Left ventricle myocardium inferior (tissue), 1 donor: ENCODE results near the gene KLRD1. TPM values are rescaled to one million over a fixed set of nuclear protein-coding genes. Genes with fewer than 3 reads are reported as not detected.

Experiments used
- DNase-seq: peaks from one replicate; pipeline ENCODE4 v3.0.0-alpha.2; 2020
- H3K27ac ChIP-seq: fragments of 200-600 bp; replicated peaks from 2 replicates; pipeline ENCODE4 v1.8.0; 2021
- H3K27me3 ChIP-seq: fragments of 200-600 bp; 2 replicates; pipeline ENCODE4 v1.8.0; 2021; ENCODE audit warnings: low read depth
- H3K36me3 ChIP-seq: fragments of 200-600 bp; 2 replicates; pipeline ENCODE4 v1.8.0; 2021
- H3K4me1 ChIP-seq: fragments of 200-600 bp; 2 replicates; pipeline ENCODE4 v1.8.0; 2021
- H3K4me3 ChIP-seq: fragments of 200-600 bp; 2 replicates; pipeline ENCODE4 v1.8.0; 2021; ENCODE audit warnings: mild to moderate bottlenecking, moderate library complexity
- H3K9me3 ChIP-seq: fragments of 200-600 bp; replicated peaks from 2 replicates; pipeline ENCODE4 v1.8.0; 2021
- CTCF ChIP-seq: fragments of 200-600 bp; IDR thresholded peaks from 2 replicates; pipeline ENCODE4 v1.8.0; 2021; ENCODE audit warnings: antibody characterized with exemption, mild to moderate bottlenecking, borderline replicate concordance
- intact Hi-C: fragments of 100-400 bp; cut with micrococcal nuclease; formaldehyde crosslinking; loops from one replicate; pipeline ENCODE4 v1.11.0; 2022
- total RNA-seq: library from RNA; stranded (reverse); fragmentation: NEBNext Ultra II Directional; extraction: Animal tissue kit (Norgen Biotek cat#: 25700); gene quantifications from one replicate; pipeline ENCODE4 v1.2.1, GENCODE V29; 2021
- donor health status: DM: no; HTN: yes; CAD: no; lungs with severe emphysema.

Gene KLRD1
- total RNA-seq, 1 donor from 2014 or later = 1.4 TPM

DNA sequence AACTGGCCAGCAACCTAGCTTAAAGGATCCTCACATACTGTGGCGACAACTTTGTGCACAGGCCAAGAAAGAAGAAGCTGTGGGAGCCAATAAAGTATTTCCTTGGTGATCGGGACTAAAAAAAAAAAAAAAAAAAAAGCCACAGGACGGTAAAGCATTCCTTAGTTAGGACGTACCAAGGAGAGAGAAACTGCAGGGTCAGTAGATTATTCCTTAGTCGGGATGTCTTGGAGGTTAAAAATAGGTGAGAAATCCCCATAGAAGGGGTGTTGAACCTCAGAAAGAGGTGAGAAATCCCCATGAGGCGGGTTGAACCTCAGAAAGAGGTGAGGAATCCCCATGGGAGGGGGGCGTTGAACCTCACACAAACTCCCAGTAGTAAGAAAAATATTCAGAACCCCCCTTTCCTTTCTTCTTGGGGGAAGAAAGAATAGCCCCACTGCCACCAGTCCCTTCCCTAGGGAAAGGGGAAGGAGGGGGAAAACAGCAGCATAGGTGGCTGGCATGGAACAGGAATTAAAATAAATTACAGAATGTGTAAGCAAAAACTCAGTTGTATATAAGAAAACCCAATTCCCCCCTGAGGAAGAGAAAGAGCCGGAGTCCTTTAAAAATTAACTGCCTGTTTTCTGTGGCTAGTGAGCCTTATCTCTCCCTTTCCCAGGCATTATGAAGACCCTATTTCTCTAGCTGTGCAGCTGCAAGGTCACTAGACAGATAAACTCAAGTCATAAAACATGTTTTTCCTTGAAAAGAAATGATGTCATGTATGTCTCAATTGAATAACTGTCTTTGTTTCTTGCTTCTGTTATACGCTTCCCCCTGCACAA, 55.4 kb downstream of the KLRD1 start:
- Histone ChIP-seq H3K4me1 (peaks cover 45% of the 10 kb centered on the region), H3K27me3 (no peaks in the 10 kb centered on the region), H3K4me3 (peak overlapping the region; percentile 75), H3K9me3 (no peaks in the 10 kb centered on the region), H3K27ac (peak overlapping the region; percentile 96), H3K36me3 (no peaks in the 10 kb centered on the region)
- DNase-seq = no peak
- no peak for TF ChIP-seq CTCF
- intact Hi-C loops = no loop called here

GRCh38 chr12:10363658-10363913, 55.9 kb downstream of the KLRD1 start:
- H3K4me1 ChIP-seq = peaks cover 45% of the 10 kb centered on the region
- TF ChIP-seq CTCF = no peak
- intact Hi-C loops = no loop called here
- peak overlapping the region; percentile 96 for H3K27ac ChIP-seq
- DNase-seq = no peak
- H3K4me3 ChIP-seq = peak overlapping the region; percentile 75
- H3K27me3 ChIP-seq = no peaks in the 10 kb centered on the region
- no peaks in the 10 kb centered on the region for H3K9me3 ChIP-seq
- H3K36me3 ChIP-seq = no peaks in the 10 kb centered on the region

DNA sequence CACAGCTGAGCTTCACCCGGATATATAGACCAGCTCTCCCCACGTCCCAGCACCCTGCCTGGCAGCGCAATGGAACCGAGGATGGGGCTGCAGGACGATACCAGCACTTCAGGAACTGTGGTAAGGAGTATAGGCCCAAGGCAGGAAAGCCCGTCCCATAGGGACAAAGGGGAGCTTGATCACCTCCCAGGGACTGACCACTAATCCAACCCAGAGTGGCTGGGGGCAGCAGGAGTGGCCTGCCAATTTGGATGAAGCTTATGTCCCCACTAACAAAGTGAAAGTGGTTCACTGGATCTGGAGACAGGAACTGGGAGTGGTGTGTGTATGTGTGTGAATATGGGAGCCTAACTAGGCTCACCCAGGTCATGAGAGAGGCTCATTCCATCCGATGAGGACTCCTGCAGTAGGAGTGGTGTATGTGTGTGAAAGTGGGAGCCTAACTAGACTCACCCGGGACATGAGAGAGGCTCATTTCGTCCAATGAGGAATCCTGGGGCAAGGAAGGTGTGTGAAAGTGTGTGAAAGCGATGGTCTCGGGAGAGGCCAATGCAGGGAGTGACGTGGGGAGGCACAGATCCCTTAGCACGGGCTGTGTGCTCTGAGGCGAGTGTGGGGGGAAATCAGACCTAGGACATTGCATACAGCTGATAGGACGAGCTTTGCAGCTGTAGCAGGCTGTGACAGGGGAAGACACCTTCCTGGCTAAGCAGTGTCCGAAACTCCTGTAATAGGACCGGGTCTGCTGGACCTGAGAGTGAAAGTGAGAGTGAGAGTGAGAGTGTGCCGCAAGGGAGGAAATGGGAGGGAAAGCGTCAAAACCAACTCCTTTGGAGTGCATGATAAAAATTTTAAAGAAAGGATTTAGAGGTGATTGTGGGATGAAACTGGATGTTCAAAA, 56.5 kb downstream of the KLRD1 start:
- DNase-seq = peak; percentile 26
- H3K9me3 ChIP-seq = no peaks in the 10 kb centered on the region

GRCh38 chr12:10364815-10365622, 57.3 kb downstream of the KLRD1 start:
- intact Hi-C loops = no loop called here
- DNase-seq = peak; percentile 28
- no peak for TF ChIP-seq CTCF
- Histone ChIP-seq H3K27me3 (no peaks in the 10 kb centered on the region), H3K4me1 (peaks cover 45% of the 10 kb centered on the region), H3K27ac (peak overlapping the region; percentile 96), H3K9me3 (no peaks in the 10 kb centered on the region), H3K4me3 (peak overlapping the region; percentile 75), H3K36me3 (no peaks in the 10 kb centered on the region)

More for the DNA sequence above, 56.5 kb downstream of the KLRD1 start:
- H3K36me3 ChIP-seq = no peaks in the 10 kb centered on the region
- TF ChIP-seq CTCF = no peak
- H3K27me3 ChIP-seq = no peaks in the 10 kb centered on the region
- H3K4me3 ChIP-seq = peak overlapping the region; percentile 75
- peaks cover 45% of the 10 kb centered on the region for H3K4me1 ChIP-seq
- H3K27ac ChIP-seq = peak overlapping the region; percentile 96
- intact Hi-C loops = no loop called here
